22Rv1 (cell line): ENCODE measurements around the gene CDC25C.

Source experiments
- H3K27ac ChIP-seq: fragments of 450-650 bp; 2 replicates; pipeline ENCODE4 v1.5.1; 2017
- ZFX ChIP-seq: fragments of 450-650 bp; IDR thresholded peaks from 2 replicates; pipeline ENCODE4 v1.6.1; 2017; ENCODE audit warnings: antibody characterized with exemption, borderline replicate concordance
- TF ChIP-seq, protein P1 (sequence below): fragments of 450-650 bp; IDR thresholded peaks from 2 replicates; pipeline ENCODE4 v1.5.1; 2017; ENCODE audit warnings: mild to moderate bottlenecking

The CDC25C gene

DNA sequence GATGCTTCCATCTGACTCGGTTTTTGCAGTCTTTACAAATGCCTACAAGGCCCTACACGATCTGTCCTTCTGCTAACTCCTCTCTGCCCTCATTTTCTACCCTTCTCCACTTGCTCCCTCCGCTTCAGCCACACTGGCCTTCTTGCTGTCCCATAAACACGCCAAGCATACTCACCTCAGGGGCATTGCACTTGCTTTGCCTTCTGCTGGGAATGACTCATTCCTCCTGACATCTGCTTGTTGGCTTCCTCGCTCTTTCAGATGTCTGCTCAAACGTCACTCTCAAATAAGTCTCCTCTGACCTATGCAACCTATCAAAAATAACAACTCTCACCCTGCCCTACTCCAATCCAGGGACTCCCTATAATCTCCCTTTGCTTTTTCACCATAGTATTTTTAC is 28.2 kb downstream of the CDC25C start:
- no peak overlapping the region for H3K27ac ChIP-seq
- TF ChIP-seq, protein P1, sequence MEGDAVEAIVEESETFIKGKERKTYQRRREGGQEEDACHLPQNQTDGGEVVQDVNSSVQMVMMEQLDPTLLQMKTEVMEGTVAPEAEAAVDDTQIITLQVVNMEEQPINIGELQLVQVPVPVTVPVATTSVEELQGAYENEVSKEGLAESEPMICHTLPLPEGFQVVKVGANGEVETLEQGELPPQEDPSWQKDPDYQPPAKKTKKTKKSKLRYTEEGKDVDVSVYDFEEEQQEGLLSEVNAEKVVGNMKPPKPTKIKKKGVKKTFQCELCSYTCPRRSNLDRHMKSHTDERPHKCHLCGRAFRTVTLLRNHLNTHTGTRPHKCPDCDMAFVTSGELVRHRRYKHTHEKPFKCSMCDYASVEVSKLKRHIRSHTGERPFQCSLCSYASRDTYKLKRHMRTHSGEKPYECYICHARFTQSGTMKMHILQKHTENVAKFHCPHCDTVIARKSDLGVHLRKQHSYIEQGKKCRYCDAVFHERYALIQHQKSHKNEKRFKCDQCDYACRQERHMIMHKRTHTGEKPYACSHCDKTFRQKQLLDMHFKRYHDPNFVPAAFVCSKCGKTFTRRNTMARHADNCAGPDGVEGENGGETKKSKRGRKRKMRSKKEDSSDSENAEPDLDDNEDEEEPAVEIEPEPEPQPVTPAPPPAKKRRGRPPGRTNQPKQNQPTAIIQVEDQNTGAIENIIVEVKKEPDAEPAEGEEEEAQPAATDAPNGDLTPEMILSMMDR, result no peak
- no peak for TF ChIP-seq ZFX

DNA sequence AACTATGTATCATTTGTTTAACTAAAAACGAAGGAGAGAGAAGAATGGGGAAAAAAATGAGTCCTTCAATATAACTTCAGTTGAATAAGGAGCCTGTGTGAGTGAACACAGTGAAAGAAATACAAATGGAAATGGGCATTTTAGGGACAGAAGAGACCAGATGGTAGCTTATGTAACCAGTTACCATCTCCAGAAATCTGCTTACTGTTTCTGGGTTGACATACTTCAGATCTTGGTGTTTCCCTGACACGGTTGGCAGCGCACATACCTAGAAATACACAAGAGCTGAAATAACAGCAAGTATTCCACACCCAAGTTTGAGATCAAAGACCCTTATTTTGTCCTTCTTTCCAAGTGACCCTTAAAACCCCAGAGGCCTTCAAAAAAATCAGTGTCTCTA is 42.3 kb downstream of the CDC25C start:
- no peak overlapping the region for H3K27ac ChIP-seq
- TF ChIP-seq, protein P1, result no peak
- TF ChIP-seq ZFX, result no peak

DNA sequence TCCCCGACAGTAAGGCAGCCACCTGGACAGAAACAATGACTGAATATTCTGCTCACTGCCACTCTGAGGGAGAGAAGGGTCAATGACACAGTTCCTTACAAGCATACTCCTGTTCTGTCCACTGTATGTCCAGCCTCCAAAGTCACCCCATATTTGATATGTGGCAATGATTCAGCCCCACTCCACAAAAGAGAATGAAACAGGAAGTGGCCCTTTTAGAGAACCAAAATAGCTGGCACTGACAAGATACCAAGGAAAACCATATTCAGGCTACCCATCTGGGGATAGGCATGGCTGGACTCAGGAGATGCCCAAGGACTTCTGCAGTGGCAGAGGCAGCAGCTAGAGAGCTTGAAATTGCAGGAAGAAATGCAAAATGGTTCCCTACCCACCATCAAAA is 44.4 kb downstream of the CDC25C start:
- H3K27ac ChIP-seq, result 0 out of 2 replicates have a peak overlapping the region, but pooled peaks have one; percentile 19
- TF ChIP-seq, protein P1, result no peak
- no peak for TF ChIP-seq ZFX

DNA sequence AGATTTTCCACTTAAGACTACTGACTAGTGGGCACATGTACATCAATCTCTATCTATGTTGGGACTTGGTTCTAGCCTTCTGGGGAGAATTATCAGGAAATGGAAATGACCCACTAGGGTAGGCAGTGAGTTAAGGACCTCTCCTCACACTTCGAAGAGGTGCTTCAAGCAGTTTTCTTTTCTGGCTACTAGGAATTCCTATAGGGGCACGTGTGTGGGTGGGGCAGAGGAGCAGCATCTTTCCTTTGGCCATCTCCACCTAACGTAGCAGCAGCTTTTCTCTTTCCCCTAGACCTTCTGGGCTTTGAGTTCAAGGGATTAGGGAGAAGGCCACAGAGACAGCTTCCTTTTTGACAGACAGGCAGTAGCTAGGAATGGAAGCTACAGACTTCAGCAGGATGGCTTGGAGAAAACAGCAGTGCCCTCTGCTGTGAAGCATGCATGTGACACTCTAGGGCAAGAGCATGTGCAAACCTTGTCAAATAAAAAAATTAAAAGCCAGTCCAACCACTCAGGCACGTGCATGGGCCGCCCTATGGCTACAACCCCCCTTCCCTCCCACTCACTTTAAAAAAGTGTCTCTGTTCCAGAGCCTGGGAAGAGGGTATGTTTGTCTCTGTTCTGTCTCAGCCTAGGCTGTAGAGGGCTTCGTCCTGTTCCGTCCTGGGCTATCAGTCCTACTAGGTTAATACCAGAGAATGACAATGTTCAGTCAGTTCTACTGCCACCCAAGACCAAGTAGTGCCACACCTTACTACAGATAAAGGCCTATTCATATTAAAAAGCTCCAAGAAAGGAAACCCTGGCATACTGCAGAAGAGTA is 48.5 kb downstream of the CDC25C start:
- TF ChIP-seq, protein P1, result peak; percentile 83
- no peak for TF ChIP-seq ZFX
- H3K27ac ChIP-seq, result peak overlapping the region; percentile 25; the same call in 1 of the 2 replicates

DNA sequence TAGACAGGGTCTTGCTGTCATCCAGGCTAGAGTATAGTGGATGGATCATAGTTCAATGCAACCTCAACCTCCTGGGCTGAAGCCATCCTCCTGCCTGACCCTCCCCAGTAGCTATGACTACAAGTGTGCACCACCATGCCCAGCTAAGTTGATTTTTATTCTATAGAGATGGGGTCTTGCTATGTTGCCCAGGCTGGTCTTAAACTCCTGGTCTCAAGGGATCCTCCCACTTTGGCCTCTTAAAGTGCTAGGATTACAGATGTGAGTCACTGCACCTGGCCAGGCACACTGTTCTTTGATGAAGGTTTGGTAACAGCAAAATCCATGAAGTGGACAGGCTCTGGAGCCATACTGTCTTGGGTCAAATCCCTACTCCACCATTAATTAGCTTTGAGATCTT is 50.7 kb downstream of the CDC25C start:
- TF ChIP-seq, protein P1, result no peak
- TF ChIP-seq ZFX, result no peak
- H3K27ac ChIP-seq, result no peak overlapping the region

DNA sequence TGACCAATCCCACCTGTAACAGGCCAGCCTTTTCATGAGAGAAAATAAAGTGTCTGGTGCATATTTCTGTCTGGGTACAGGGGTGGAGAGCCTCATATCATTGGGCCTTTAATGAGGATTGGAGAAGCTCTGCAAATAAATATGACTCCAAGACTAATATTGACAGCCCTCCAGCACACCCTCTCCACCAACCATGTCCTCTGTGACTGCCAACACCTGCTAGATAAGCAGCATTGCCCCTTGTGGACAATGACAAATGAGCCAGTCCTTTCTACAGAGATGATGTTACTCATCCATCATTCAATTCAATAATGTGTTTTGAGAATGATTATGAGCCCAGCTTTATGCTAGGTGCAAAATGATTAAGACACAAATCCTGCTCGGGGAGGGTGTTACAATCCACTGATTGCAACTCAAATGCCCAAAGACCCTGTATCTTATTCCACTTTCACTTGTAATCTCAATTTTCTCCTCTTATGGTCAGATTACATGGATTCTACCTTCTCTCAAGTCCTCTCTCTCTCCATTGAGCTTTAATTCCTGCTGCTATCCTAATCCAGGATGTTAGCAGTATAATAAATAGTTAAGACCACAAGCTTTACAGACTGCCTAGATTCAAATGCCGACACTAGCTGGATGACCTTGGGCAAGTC is 55.1 kb downstream of the CDC25C start:
- TF ChIP-seq, protein P1, result peak; percentile 73
- TF ChIP-seq ZFX, result no peak
- peak overlapping the region; percentile 38 for H3K27ac ChIP-seq

- TF ChIP-seq, protein P1, result no peak
- no peak for TF ChIP-seq ZFX
- peak overlapping the region; percentile 38 for H3K27ac ChIP-seq
Observed at GRCh38 chr5:138275895-138276294, 55.7 kb downstream of the CDC25C start.
